ENCODE measurements around the gene TXNL1. TPM values are rescaled to one million over a fixed set of nuclear protein-coding genes. Genes with fewer than 3 reads are reported as not detected.

TXNL1 gene
- total RNA-seq, 1 donor from 2014 or later = 74.0 TPM

- H3K4me3 Mint-ChIP-seq (ENCODE audit: unreplicated experiment) = no peak overlapping the region
- H3K9me3 Mint-ChIP-seq (ENCODE audit: unreplicated experiment) = no peaks in the 10 kb centered on the region
- H3K36me3 Mint-ChIP-seq (ENCODE audit: low read depth, unreplicated experiment) = no peaks in the 10 kb centered on the region
- no peak for DNase-seq (ENCODE audit: low spot score)
- no peaks in the 10 kb centered on the region for H3K4me1 Mint-ChIP-seq (ENCODE audit: unreplicated experiment)
- H3K27me3 Mint-ChIP-seq (ENCODE audit: unreplicated experiment) = peaks cover 4% of the 10 kb centered on the region
- no peak for TF ChIP-seq CTCF (IDR thresholded peaks at IDR 0.05; ENCODE audit: unreplicated experiment)
- no peak overlapping the region for H3K27ac Mint-ChIP-seq (ENCODE audit: unreplicated experiment)
These were observed 75.9 kb downstream of the TXNL1 start for GRCh38 chr18:56562479-56562878.

- H3K4me3 Mint-ChIP-seq (ENCODE audit: unreplicated experiment) = no peak overlapping the region
- H3K9me3 Mint-ChIP-seq (ENCODE audit: unreplicated experiment) = no peaks in the 10 kb centered on the region
- H3K27me3 Mint-ChIP-seq (ENCODE audit: unreplicated experiment) = peaks cover 4% of the 10 kb centered on the region
- TF ChIP-seq CTCF (IDR thresholded peaks at IDR 0.05; ENCODE audit: unreplicated experiment) = no peak
- no peaks in the 10 kb centered on the region for H3K36me3 Mint-ChIP-seq (ENCODE audit: low read depth, unreplicated experiment)
- DNase-seq (ENCODE audit: low spot score) = no peak
- H3K4me1 Mint-ChIP-seq (ENCODE audit: unreplicated experiment) = no peaks in the 10 kb centered on the region
- no peak overlapping the region for H3K27ac Mint-ChIP-seq (ENCODE audit: unreplicated experiment)
These were observed 77.4 kb downstream of the TXNL1 start for GRCh38 chr18:56560992-56561391.

GRCh38 chr18:56559044-56559443 lies 79.3 kb downstream of the TXNL1 start:
- Mint-ChIP-seq H3K36me3 (ENCODE audit: low read depth, unreplicated experiment) (no peaks in the 10 kb centered on the region), H3K27ac (ENCODE audit: unreplicated experiment) (no peak overlapping the region), H3K9me3 (ENCODE audit: unreplicated experiment) (no peaks in the 10 kb centered on the region), H3K27me3 (ENCODE audit: unreplicated experiment) (peaks cover 4% of the 10 kb centered on the region), H3K4me1 (ENCODE audit: unreplicated experiment) (no peaks in the 10 kb centered on the region), H3K4me3 (ENCODE audit: unreplicated experiment) (no peak overlapping the region)
- no peak for TF ChIP-seq CTCF (IDR thresholded peaks at IDR 0.05; ENCODE audit: unreplicated experiment)
- DNase-seq (ENCODE audit: low spot score) = no peak

- H3K36me3 Mint-ChIP-seq (ENCODE audit: low read depth, unreplicated experiment) = no peaks in the 10 kb centered on the region
- H3K27me3 Mint-ChIP-seq (ENCODE audit: unreplicated experiment) = peaks cover 3% of the 10 kb centered on the region
- H3K4me1 Mint-ChIP-seq (ENCODE audit: unreplicated experiment) = no peaks in the 10 kb centered on the region
- no peaks in the 10 kb centered on the region for H3K9me3 Mint-ChIP-seq (ENCODE audit: unreplicated experiment)
- TF ChIP-seq CTCF (IDR thresholded peaks at IDR 0.05; ENCODE audit: unreplicated experiment) = no peak
- no peak for DNase-seq (ENCODE audit: low spot score)
- H3K4me3 Mint-ChIP-seq (ENCODE audit: unreplicated experiment) = no peak overlapping the region
- H3K27ac Mint-ChIP-seq (ENCODE audit: unreplicated experiment) = no peak overlapping the region
These were observed 81.5 kb downstream of the TXNL1 start for GRCh38 chr18:56556907-56557306.

- Mint-ChIP-seq H3K27me3 (ENCODE audit: unreplicated experiment) (peaks cover 1% of the 10 kb centered on the region), H3K36me3 (ENCODE audit: low read depth, unreplicated experiment) (no peaks in the 10 kb centered on the region), H3K4me3 (ENCODE audit: unreplicated experiment) (no peak overlapping the region), H3K4me1 (ENCODE audit: unreplicated experiment) (no peaks in the 10 kb centered on the region), H3K27ac (ENCODE audit: unreplicated experiment) (no peak overlapping the region), H3K9me3 (ENCODE audit: unreplicated experiment) (no peaks in the 10 kb centered on the region)
- TF ChIP-seq CTCF (IDR thresholded peaks at IDR 0.05; ENCODE audit: unreplicated experiment) = no peak
- DNase-seq (ENCODE audit: low spot score) = no peak
These were observed 88.3 kb downstream of the TXNL1 start for GRCh38 chr18:56550121-56550520.

Other genes with a start within 250 kb of the TXNL1 start
- gene WDR7, start 12.8 kb upstream of the TXNL1 start, total RNA-seq (ENCODE audit: unreplicated experiment) = 42.0 TPM